Activated B cell treated with CpG ODN at 0.5 μM for 24 hours (primary cell): ENCODE data around the gene PKP3. TPM values are rescaled to one million over a fixed set of nuclear protein-coding genes. Genes with fewer than 3 reads are reported as not detected.

Experiments used
- ATAC-seq: fragments of 200-7000 bp; cut with Tn5 transposase; one replicate; pipeline ENCODE4 v1.10.0; 2021; ENCODE audit warnings: low read depth, mild to moderate bottlenecking, moderate library complexity
- CTCF ChIA-PET: fragments of 350-600 bp; sonication (Branson Sonifier 250); formaldehyde crosslinking; loops from one replicate; lab custom pipeline; 2021; ENCODE audit warnings: antibody characterized with exemption; lab: Charles Lee
- POLR2A ChIA-PET: fragments of 350-600 bp; sonication (Branson Sonifier 250); formaldehyde crosslinking; loops from one replicate; lab custom pipeline; 2021; ENCODE audit warnings: antibody characterized with exemption; lab: Charles Lee
- DNase-seq: peaks from one replicate; pipeline ENCODE4 v3.0.0; 2022
- H3K27ac Mint-ChIP-seq: one replicate; pipeline ENCODE4 v1.8.0; 2020; ENCODE audit warnings: mixed read lengths
- H3K27me3 Mint-ChIP-seq: one replicate; pipeline ENCODE4 v1.8.0; 2021; ENCODE audit warnings: mixed read lengths
- H3K36me3 Mint-ChIP-seq: one replicate; pipeline ENCODE4 v1.8.0; 2021; ENCODE audit warnings: low read depth, mixed read lengths
- H3K4me1 Mint-ChIP-seq: one replicate; pipeline ENCODE4 v1.8.0; 2021; ENCODE audit warnings: mixed read lengths
- H3K4me3 Mint-ChIP-seq: one replicate; pipeline ENCODE4 v1.8.0; 2020; ENCODE audit warnings: mild to moderate bottlenecking, mixed read lengths
- H3K9me3 Mint-ChIP-seq: one replicate; pipeline ENCODE4 v1.8.0; 2020; ENCODE audit warnings: mixed read lengths
- CTCF ChIP-seq: fragments of 200-600 bp; IDR thresholded peaks from one replicate; pipeline ENCODE4 v1.8.0; 2022; ENCODE audit warnings: antibody characterized with exemption, mild to moderate bottlenecking
- intact Hi-C: fragments of 100-400 bp; cut with micrococcal nuclease; formaldehyde crosslinking; loops from one replicate; pipeline ENCODE4 v1.15.1; 2024
- total RNA-seq: library from RNA; stranded (reverse); gene quantifications from 2 replicates; pipeline ENCODE4 v1.2.3, GENCODE V29; 2022

PKP3 gene
- total RNA-seq, 1 donor from 2014 or later, result 0.18 TPM

GRCh38 chr11:404551-405264, 10.7 kb downstream of the PKP3 start:
- ATAC-seq (no peak), DNase-seq (no peak)
- ChIA-PET POLR2A (no interaction called here), CTCF (no interaction called here)
- peaks cover 3% of the 10 kb centered on the region for H3K4me1 Mint-ChIP-seq
- H3K9me3 Mint-ChIP-seq, result no peaks in the 10 kb centered on the region
- TF ChIP-seq CTCF, result no peak
- H3K36me3 Mint-ChIP-seq, result no peaks in the 10 kb centered on the region
- H3K27me3 Mint-ChIP-seq, result peaks cover 2% of the 10 kb centered on the region
- no peak overlapping the region for H3K27ac Mint-ChIP-seq
- no peak overlapping the region for H3K4me3 Mint-ChIP-seq
- intact Hi-C loops, result no loop called here

GRCh38 chr11:405323-405953, 11.4 kb downstream of the PKP3 start:
- Mint-ChIP-seq H3K4me3 (no peak overlapping the region), H3K9me3 (no peaks in the 10 kb centered on the region), H3K4me1 (peaks cover 3% of the 10 kb centered on the region), H3K27me3 (no peaks in the 10 kb centered on the region), H3K36me3 (no peaks in the 10 kb centered on the region), H3K27ac (no peak overlapping the region)
- no peak for DNase-seq
- ATAC-seq, result no peak
- intact Hi-C loops, result no loop called here
- TF ChIP-seq CTCF, result no peak
- CTCF ChIA-PET, result no interaction called here
- POLR2A ChIA-PET, result no interaction called here

- Mint-ChIP-seq H3K27me3 (no peaks in the 10 kb centered on the region), H3K36me3 (no peaks in the 10 kb centered on the region), H3K27ac (no peak overlapping the region), H3K9me3 (no peaks in the 10 kb centered on the region), H3K4me3 (no peak overlapping the region), H3K4me1 (peaks cover 3% of the 10 kb centered on the region)
- ChIA-PET POLR2A (interaction anchor here (0.9 to 2.2 kb wide), 13 partner anchors 8 to 403 kb away, joined by 3 to 50 read pairs (median 6); partner anchors contain the start of genes ANO9, BET1L, HRAS and LRRC56), CTCF (interaction anchor here (1.1 to 1.5 kb wide), 3 partner anchors 10 to 156 kb away, joined by 4 to 8 read pairs (median 5); no protein-coding TSS in a partner anchor)
- intact Hi-C loops, result loop anchor here (2.0 kb wide), 2 partner anchors 163 to 169 kb away; partner anchors contain the start of genes PSMD13 and SIRT3
- DNase-seq (no peak), ATAC-seq (no peak)
- TF ChIP-seq CTCF, result no peak
Observed at GRCh38 chr11:405954-406795, 12.2 kb downstream of the PKP3 start.

GRCh38 chr11:406796-407650, 13.0 kb downstream of the PKP3 start:
- intact Hi-C loops, result loop anchor here (1.0 to 2.0 kb wide), 7 partner anchors 8 to 200 kb away; partner anchors contain the start of genes BET1L, PHRF1, PSMD13 and RIC8A
- DNase-seq (peak; percentile 76), ATAC-seq (peak; percentile 85)
- no peak for TF ChIP-seq CTCF
- Mint-ChIP-seq H3K27ac (peak overlapping the region; percentile 35), H3K36me3 (no peaks in the 10 kb centered on the region), H3K4me3 (peak overlapping the region; percentile 60), H3K4me1 (peaks cover 3% of the 10 kb centered on the region), H3K27me3 (no peaks in the 10 kb centered on the region), H3K9me3 (no peaks in the 10 kb centered on the region)
- ChIA-PET CTCF (interaction anchor here (0.6 to 1.5 kb wide), 5 partner anchors 9 to 157 kb away, joined by 3 to 8 read pairs (median 5); no protein-coding TSS in a partner anchor), POLR2A (interaction anchor here (0.6 to 2.2 kb wide), 17 partner anchors 8 to 402 kb away, joined by 3 to 50 read pairs (median 5); partner anchors contain the start of genes ANO9, BET1L, HRAS and LRRC56)
